BJ (cell line): ENCODE data around the gene AGBL4. TPM values are rescaled to one million over a fixed set of nuclear protein-coding genes. Genes with fewer than 3 reads are reported as not detected.

Experiments used
- CTCF ChIA-PET: fragments of 350-600 bp; formaldehyde crosslinking; extraction: SDS; loops from one replicate; lab custom pipeline; 2021; ENCODE audit warnings: antibody characterized with exemption, inconsistent platforms; lab: Yijun Ruan, JAX
- POLR2A ChIA-PET: fragments of 300-600 bp; sonication (Branson Sonifier 250); formaldehyde crosslinking; extraction: SDS; loops from one replicate; lab custom pipeline; 2021; ENCODE audit warnings: antibody characterized with exemption; lab: Charles Lee
- DNase-seq: peaks from one replicate; pipeline ENCODE4 v3.0.0-alpha.2; 2011; ENCODE audit warnings: low read depth
- H3K27me3 ChIP-seq: 2 replicates; pipeline ENCODE4 v1.6.0; 2011; ENCODE audit warnings: low read length; ENCODE audit not compliant: control insufficient read depth, insufficient read depth
- H3K36me3 ChIP-seq: 2 replicates; pipeline ENCODE4 v1.5.1; 2011; ENCODE audit warnings: low read length; ENCODE audit not compliant: control insufficient read depth, insufficient read depth
- H3K4me3 ChIP-seq: 2 replicates; pipeline ENCODE4 v1.5.1; 2011; ENCODE audit warnings: low read depth, mild to moderate bottlenecking, control low read depth, low read length
- polyA plus RNA-seq: library from polyadenylated mRNA; depleted of rRNA; stranded (reverse); fragments of >200 nt; gene quantifications from 2 replicates; pipeline ENCODE4 v1.2.3, GENCODE V29; 2011
- TF ChIP-seq, protein P1 (sequence below): IDR thresholded peaks from 2 replicates; pipeline ENCODE4 v1.5.1; 2011; ENCODE audit warnings: low read depth, mild to moderate bottlenecking, control low read depth, inconsistent platforms, low read length, moderate library complexity; ENCODE audit not compliant: insufficient read depth

The AGBL4 gene
- polyA plus RNA-seq, 1 experiment, result not detected

GRCh38 chr1:48649880-48650279, 1373.9 kb downstream of the AGBL4 start:
- TF ChIP-seq, protein P1, sequence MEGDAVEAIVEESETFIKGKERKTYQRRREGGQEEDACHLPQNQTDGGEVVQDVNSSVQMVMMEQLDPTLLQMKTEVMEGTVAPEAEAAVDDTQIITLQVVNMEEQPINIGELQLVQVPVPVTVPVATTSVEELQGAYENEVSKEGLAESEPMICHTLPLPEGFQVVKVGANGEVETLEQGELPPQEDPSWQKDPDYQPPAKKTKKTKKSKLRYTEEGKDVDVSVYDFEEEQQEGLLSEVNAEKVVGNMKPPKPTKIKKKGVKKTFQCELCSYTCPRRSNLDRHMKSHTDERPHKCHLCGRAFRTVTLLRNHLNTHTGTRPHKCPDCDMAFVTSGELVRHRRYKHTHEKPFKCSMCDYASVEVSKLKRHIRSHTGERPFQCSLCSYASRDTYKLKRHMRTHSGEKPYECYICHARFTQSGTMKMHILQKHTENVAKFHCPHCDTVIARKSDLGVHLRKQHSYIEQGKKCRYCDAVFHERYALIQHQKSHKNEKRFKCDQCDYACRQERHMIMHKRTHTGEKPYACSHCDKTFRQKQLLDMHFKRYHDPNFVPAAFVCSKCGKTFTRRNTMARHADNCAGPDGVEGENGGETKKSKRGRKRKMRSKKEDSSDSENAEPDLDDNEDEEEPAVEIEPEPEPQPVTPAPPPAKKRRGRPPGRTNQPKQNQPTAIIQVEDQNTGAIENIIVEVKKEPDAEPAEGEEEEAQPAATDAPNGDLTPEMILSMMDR, result no peak
- DNase-seq, result no peak
- ChIA-PET POLR2A (no interaction called here), CTCF (interaction anchor here (1.0 to 1.2 kb wide), 3 partner anchors 15 to 28 kb away, joined by 3 read pairs; no protein-coding TSS in a partner anchor)
- Histone ChIP-seq H3K4me3 (no peak overlapping the region), H3K36me3 (no peaks in the 10 kb centered on the region), H3K27me3 (no peaks in the 10 kb centered on the region)

DNA sequence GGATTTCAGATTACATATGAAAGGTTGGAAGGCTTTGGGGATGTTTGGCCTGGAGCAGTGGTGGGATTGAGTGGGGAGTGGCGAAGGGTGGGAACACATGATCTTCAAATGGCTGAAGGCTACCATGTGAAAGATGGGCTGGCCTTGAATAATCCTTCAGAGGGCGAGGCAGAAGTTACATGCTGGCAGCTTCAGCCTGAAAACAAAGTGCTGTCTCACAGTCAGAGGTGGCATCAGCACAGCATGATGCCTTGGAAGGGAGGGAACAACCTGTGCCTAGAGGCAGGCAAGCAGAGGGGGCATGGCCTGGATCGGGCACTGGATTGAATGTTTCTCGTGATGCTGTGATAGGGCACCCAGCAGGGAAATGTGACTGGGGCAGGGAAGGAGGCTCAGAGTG, 1377.9 kb downstream of the AGBL4 start:
- H3K27me3 ChIP-seq, result no peaks in the 10 kb centered on the region
- H3K4me3 ChIP-seq, result no peak overlapping the region
- ChIA-PET CTCF (no interaction called here), POLR2A (no interaction called here)
- TF ChIP-seq, protein P1, result no peak
- H3K36me3 ChIP-seq, result no peaks in the 10 kb centered on the region
- DNase-seq, result no peak

DNA sequence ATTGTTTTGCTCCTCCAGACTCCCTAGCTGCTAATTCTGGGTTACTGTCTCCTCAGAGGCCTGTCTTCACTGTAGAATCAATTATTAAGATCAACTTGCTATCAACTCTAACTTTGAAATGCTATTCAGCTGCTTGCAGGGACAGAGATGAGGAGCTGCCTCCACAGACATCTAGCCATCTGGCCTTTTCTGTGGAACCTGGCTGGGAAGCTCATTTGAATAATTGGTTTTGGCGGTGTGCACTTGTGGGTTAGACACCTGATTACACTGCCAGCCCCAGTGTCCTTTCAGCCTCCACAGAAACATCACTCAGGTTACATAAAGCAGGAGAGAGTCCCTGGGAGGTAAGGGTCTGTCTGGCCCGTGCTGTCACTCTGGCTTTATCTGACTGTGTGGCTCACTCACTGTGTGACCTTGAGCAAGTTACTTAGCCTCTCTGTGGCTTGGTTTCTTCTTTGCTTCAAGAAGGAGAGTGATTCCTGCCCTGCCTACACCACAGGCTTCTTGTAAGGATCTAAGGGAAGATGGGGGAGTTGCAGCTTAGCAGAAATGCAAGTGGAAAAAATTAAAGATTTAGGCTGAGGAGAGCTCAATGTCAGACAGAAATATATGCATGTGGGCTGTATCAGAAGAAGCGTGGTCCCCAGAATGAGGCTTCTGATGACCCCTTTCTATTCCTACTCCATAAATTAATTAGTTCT, 1378.7 kb downstream of the AGBL4 start:
- ChIA-PET POLR2A (no interaction called here), CTCF (no interaction called here)
- Histone ChIP-seq H3K36me3 (no peaks in the 10 kb centered on the region), H3K4me3 (no peak overlapping the region), H3K27me3 (no peaks in the 10 kb centered on the region)
- TF ChIP-seq, protein P1, result no peak
- no peak for DNase-seq

DNA sequence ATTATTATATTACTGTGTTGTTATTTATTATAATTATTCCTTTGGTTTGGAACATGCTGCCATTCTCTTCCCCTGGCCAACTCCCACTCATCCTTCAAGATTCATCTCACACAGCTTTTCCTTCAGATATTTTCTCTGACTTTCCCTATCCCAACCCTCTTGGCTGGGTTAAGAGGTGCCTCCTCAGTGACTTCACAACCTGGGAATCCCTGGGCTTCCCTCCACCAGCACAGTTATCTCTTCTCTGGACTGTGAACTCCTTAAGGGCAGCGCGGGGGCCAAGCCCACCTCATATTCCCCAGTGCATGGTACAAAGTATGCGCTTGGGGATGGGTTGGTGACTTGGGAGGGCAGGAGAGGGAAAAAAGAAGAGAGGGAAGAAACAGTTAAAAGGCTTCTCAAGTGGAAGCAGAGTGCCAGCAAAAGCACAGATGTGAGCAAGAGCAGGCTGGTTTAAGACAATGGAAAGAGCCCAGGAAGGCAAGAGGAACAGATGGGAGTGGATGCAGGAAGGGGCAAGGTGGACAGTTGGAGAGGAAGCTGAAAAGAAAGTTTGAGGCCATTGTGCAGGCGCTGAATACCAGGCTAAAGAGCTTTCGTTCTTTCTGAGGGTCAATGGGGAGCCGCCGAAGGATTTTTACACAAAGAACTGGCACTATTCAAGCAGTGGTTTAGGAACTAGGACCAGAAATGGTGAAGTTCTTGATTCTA, 1379.4 kb downstream of the AGBL4 start:
- ChIA-PET CTCF (interaction anchor here (1.3 kb wide), 1 partner anchor 10 kb away, joined by 3 read pairs; no protein-coding TSS in a partner anchor), POLR2A (no interaction called here)
- TF ChIP-seq, protein P1, result no peak

DNA sequence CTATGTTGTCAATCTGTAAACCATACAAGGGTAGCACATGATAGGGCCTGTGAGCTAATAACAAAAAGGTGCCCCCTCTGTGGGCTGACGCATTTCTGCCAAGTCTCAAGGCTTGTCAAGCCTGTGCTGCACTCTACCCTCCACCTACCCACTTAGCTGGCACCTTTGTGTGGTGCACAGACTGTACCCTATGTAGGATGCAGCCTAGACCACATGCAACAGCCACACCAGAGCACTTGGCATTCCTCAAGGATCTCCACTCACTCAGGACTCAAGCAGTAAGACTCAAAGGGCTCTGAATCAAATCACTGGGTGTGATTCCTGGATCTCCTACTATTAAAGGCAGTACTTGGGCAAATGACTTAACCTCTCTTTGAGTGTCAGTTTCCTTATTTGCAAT, 1380.6 kb downstream of the AGBL4 start:
- H3K4me3 ChIP-seq, result no peak overlapping the region
- POLR2A ChIA-PET, result no interaction called here
- no peaks in the 10 kb centered on the region for H3K36me3 ChIP-seq
- CTCF ChIA-PET, result interaction anchor here (1.3 kb wide), 1 partner anchor 12 kb away, joined by 3 read pairs; no protein-coding TSS in a partner anchor
- TF ChIP-seq, protein P1, result no peak
- DNase-seq, result no peak
- no peaks in the 10 kb centered on the region for H3K27me3 ChIP-seq

More for the DNA sequence above, 1379.4 kb downstream of the AGBL4 start:
- no peaks in the 10 kb centered on the region for H3K27me3 ChIP-seq
- H3K36me3 ChIP-seq, result no peaks in the 10 kb centered on the region
- no peak overlapping the region for H3K4me3 ChIP-seq
- DNase-seq, result no peak
